ENCODE results near the gene HDAC7. TPM values are rescaled to one million over a fixed set of nuclear protein-coding genes. Genes with fewer than 3 reads are reported as not detected.
A peak's percentile ranks its signal among the peaks of the same experiment; 100 is the strongest.

Gene HDAC7
- total RNA-seq, 5 donors from 2014 or later (not counting 1 experiment from before 2014, with no cell fraction given) = 142 to 192 (median 165) TPM

- peaks cover 55 to 94% of the 10 kb centered on the region in 2 experiments for H3K4me1 ChIP-seq (ENCODE audit: control insufficient read depth in 1 of 2, extremely low read depth in 1 of 2, insufficient read depth in 2 of 2, low read length in 2 of 2)
- peaks cover 7% of the 10 kb centered on the region for H3K36me3 Mint-ChIP-seq
- ChIA-PET CTCF (interaction anchor here (0.6 to 1.7 kb wide), 15 partner anchors 9 to 1444 kb away, joined by 3 to 12 read pairs (median 3); no protein-coding TSS in a partner anchor), POLR2A (interaction anchor here in 1 of 2 donors (1.0 kb wide), 1 partner anchor 21 kb away, joined by 3 read pairs; no protein-coding TSS in a partner anchor)
- peaks cover 80 to 82% (median 81%) of the 10 kb centered on the region in 3 donors for H3K4me1 Mint-ChIP-seq
- H3K4me3 Mint-ChIP-seq = peak overlapping the region in 1 of 3 donors; percentile 97
- peak overlapping the region; percentile 78 to 98 for H3K27ac Mint-ChIP-seq
- H3K27ac ChIP-seq (ENCODE audit: low read length) = peak overlapping the region; percentile 27
- no peaks in the 10 kb centered on the region for H3K27me3 Mint-ChIP-seq
- ATAC-seq (replicated peaks in 1 of 4) (no peak), DNase-seq (no peak)
- no peaks in the 10 kb centered on the region for H3K9me3 Mint-ChIP-seq
- 42% methylated on average over 4 of the region's 9 CpGs for WGBS (ENCODE audit: insufficient coverage)
- H3K9me3 ChIP-seq = no peaks in the 10 kb centered on the region
- peaks cover 4 to 62% of the 10 kb centered on the region in 2 donors for H3K36me3 ChIP-seq (ENCODE audit: control insufficient read depth in 2 of 2, extremely low read depth in 1 of 2, insufficient read depth in 1 of 2, low read length in 1 of 2)
- no peak overlapping the region for H3K4me3 ChIP-seq (ENCODE audit: control insufficient read depth in 1 of 2, extremely low read depth in 1 of 2, low read length in 1 of 2)
- no peaks in the 10 kb centered on the region for H3K27me3 ChIP-seq (replicated peaks in 1 of 2; ENCODE audit: control insufficient read depth in 2 of 2, extremely low read depth in 1 of 2, insufficient read depth in 2 of 2, low read length in 1 of 2)
These were observed 17.8 kb downstream of the HDAC7 start for GRCh38 chr12:47801904-47802246.

- Histone ChIP-seq H3K4me1 (ENCODE audit: control insufficient read depth in 1 of 2, extremely low read depth in 1 of 2, insufficient read depth in 2 of 2, low read length in 2 of 2) (peaks cover 50 to 89% of the 10 kb centered on the region in 2 experiments), H3K9me3 (no peaks in the 10 kb centered on the region), H3K36me3 (ENCODE audit: control insufficient read depth in 2 of 2, extremely low read depth in 1 of 2, insufficient read depth in 1 of 2, low read length in 1 of 2) (peaks cover 4 to 66% of the 10 kb centered on the region in 2 donors), H3K4me3 (ENCODE audit: control insufficient read depth in 1 of 2, extremely low read depth in 1 of 2, low read length in 1 of 2) (no peak overlapping the region), H3K27ac (ENCODE audit: low read length) (no peak overlapping the region), H3K27me3 (replicated peaks in 1 of 2; ENCODE audit: control insufficient read depth in 2 of 2, extremely low read depth in 1 of 2, insufficient read depth in 2 of 2, low read length in 1 of 2) (no peaks in the 10 kb centered on the region)
- Mint-ChIP-seq H3K27me3 (no peaks in the 10 kb centered on the region), H3K27ac (peak overlapping the region; percentile 78 to 98), H3K9me3 (no peaks in the 10 kb centered on the region), H3K4me1 (peaks cover 75 to 76% (median 75%) of the 10 kb centered on the region in 3 donors), H3K4me3 (peak overlapping the region in 1 of 3 donors; percentile 97), H3K36me3 (peaks cover 7% of the 10 kb centered on the region)
- ATAC-seq (replicated peaks in 1 of 4) (no peak), DNase-seq (no peak)
- no CpG with 5 or more reads among the region's 7 CpGs for WGBS (ENCODE audit: insufficient coverage)
- POLR2A ChIA-PET = interaction anchor here in 1 of 2 donors (1.0 kb wide), 1 partner anchor 21 kb away, joined by 3 read pairs; no protein-coding TSS in a partner anchor
- CTCF ChIA-PET = interaction anchor here (0.7 to 1.8 kb wide), 13 partner anchors 12 to 40 kb away, joined by 3 to 12 read pairs (median 3); no protein-coding TSS in a partner anchor
These were observed 18.4 kb downstream of the HDAC7 start for GRCh38 chr12:47801170-47801903.

- no peaks in the 10 kb centered on the region for H3K9me3 ChIP-seq
- Mint-ChIP-seq H3K4me1 (peaks cover 68 to 69% (median 68%) of the 10 kb centered on the region in 3 donors), H3K36me3 (peaks cover 7% of the 10 kb centered on the region), H3K9me3 (no peaks in the 10 kb centered on the region), H3K4me3 (peak overlapping the region in 1 of 3 donors; percentile 97), H3K27ac (peak overlapping the region; percentile 63 to 98), H3K27me3 (no peaks in the 10 kb centered on the region)
- 98% methylated on average over 4 of the region's 7 CpGs for WGBS (ENCODE audit: insufficient coverage)
- POLR2A ChIA-PET = no interaction called here
- no peaks in the 10 kb centered on the region for H3K27me3 ChIP-seq (replicated peaks in 1 of 2; ENCODE audit: control insufficient read depth in 2 of 2, extremely low read depth in 1 of 2, insufficient read depth in 2 of 2, low read length in 1 of 2)
- peaks cover 42 to 81% of the 10 kb centered on the region in 2 experiments for H3K4me1 ChIP-seq (ENCODE audit: control insufficient read depth in 1 of 2, extremely low read depth in 1 of 2, insufficient read depth in 2 of 2, low read length in 2 of 2)
- CTCF ChIA-PET = interaction anchor here (0.7 to 1.8 kb wide), 4 partner anchors 15 to 41 kb away, joined by 3 to 5 read pairs (median 3); no protein-coding TSS in a partner anchor
- H3K4me3 ChIP-seq (ENCODE audit: control insufficient read depth in 1 of 2, extremely low read depth in 1 of 2, low read length in 1 of 2) = no peak overlapping the region
- ATAC-seq (replicated peaks in 1 of 4) (no peak), DNase-seq (no peak)
- peaks cover 11 to 68% of the 10 kb centered on the region in 2 donors for H3K36me3 ChIP-seq (ENCODE audit: control insufficient read depth in 2 of 2, extremely low read depth in 1 of 2, insufficient read depth in 1 of 2, low read length in 1 of 2)
- no peak overlapping the region for H3K27ac ChIP-seq (ENCODE audit: low read length)
These were observed 19.1 kb downstream of the HDAC7 start for GRCh38 chr12:47800582-47800981.

GRCh38 chr12:47799357-47799955 lies 20.2 kb downstream of the HDAC7 start:
- H3K4me1 ChIP-seq (ENCODE audit: control insufficient read depth in 1 of 2, extremely low read depth in 1 of 2, insufficient read depth in 2 of 2, low read length in 2 of 2) = peaks cover 32 to 70% of the 10 kb centered on the region in 2 experiments
- peaks cover 56 to 58% (median 56%) of the 10 kb centered on the region in 3 donors for H3K4me1 Mint-ChIP-seq
- H3K4me3 ChIP-seq (ENCODE audit: control insufficient read depth in 1 of 2, extremely low read depth in 1 of 2, low read length in 1 of 2) = no peak overlapping the region
- H3K36me3 Mint-ChIP-seq = peaks cover 4% of the 10 kb centered on the region
- H3K4me3 Mint-ChIP-seq = no peak overlapping the region
- no peaks in the 10 kb centered on the region for H3K9me3 Mint-ChIP-seq
- no peak overlapping the region for H3K27ac ChIP-seq (ENCODE audit: low read length)
- no peaks in the 10 kb centered on the region for H3K9me3 ChIP-seq
- 98% methylated on average over 6 of the region's 7 CpGs for WGBS (ENCODE audit: insufficient coverage)
- POLR2A ChIA-PET = no interaction called here
- no peaks in the 10 kb centered on the region for H3K27me3 ChIP-seq (replicated peaks in 1 of 2; ENCODE audit: control insufficient read depth in 2 of 2, extremely low read depth in 1 of 2, insufficient read depth in 2 of 2, low read length in 1 of 2)
- peaks cover 16 to 70% of the 10 kb centered on the region in 2 donors for H3K36me3 ChIP-seq (ENCODE audit: control insufficient read depth in 2 of 2, extremely low read depth in 1 of 2, insufficient read depth in 1 of 2, low read length in 1 of 2)
- CTCF ChIA-PET = interaction anchor here in 1 of 2 donors (1.8 kb wide), 1 partner anchor 20 kb away, joined by 3 read pairs; no protein-coding TSS in a partner anchor
- no peaks in the 10 kb centered on the region for H3K27me3 Mint-ChIP-seq
- ATAC-seq (replicated peaks in 1 of 4) (no peak), DNase-seq (no peak)
- H3K27ac Mint-ChIP-seq = peak overlapping the region; percentile 19 to 72

- Histone ChIP-seq H3K4me1 (ENCODE audit: control insufficient read depth in 1 of 2, extremely low read depth in 1 of 2, insufficient read depth in 2 of 2, low read length in 2 of 2) (peaks cover 25 to 60% of the 10 kb centered on the region in 2 experiments), H3K27ac (ENCODE audit: low read length) (no peak overlapping the region), H3K9me3 (no peaks in the 10 kb centered on the region), H3K36me3 (ENCODE audit: control insufficient read depth in 2 of 2, extremely low read depth in 1 of 2, insufficient read depth in 1 of 2, low read length in 1 of 2) (peaks cover 16 to 70% of the 10 kb centered on the region in 2 donors), H3K27me3 (replicated peaks in 1 of 2; ENCODE audit: control insufficient read depth in 2 of 2, extremely low read depth in 1 of 2, insufficient read depth in 2 of 2, low read length in 1 of 2) (no peaks in the 10 kb centered on the region), H3K4me3 (ENCODE audit: control insufficient read depth in 1 of 2, extremely low read depth in 1 of 2, low read length in 1 of 2) (no peak overlapping the region)
- CTCF ChIA-PET = interaction anchor here (0.5 to 2.8 kb wide), 8 partner anchors 10 to 1746 kb away, joined by 3 to 14 read pairs (median 4); no protein-coding TSS in a partner anchor
- POLR2A ChIA-PET = interaction anchor here in 1 of 2 donors (0.6 kb wide), 1 partner anchor 1422 kb away, joined by 3 read pairs; no protein-coding TSS in a partner anchor
- ATAC-seq (replicated peaks in 1 of 4) (no peak), DNase-seq (no peak)
- Mint-ChIP-seq H3K4me3 (no peak overlapping the region), H3K27me3 (no peaks in the 10 kb centered on the region), H3K4me1 (peaks cover 46 to 48% (median 47%) of the 10 kb centered on the region in 3 donors), H3K9me3 (no peaks in the 10 kb centered on the region), H3K27ac (no peak overlapping the region), H3K36me3 (peaks cover 13% of the 10 kb centered on the region)
- 83% methylated on average over 10 of the region's 17 CpGs for WGBS (ENCODE audit: insufficient coverage)
These were observed 21.2 kb downstream of the HDAC7 start for GRCh38 chr12:47798382-47798948.

- peak overlapping the region in 1 of 3 donors; percentile 67 for H3K4me3 Mint-ChIP-seq
- no peak overlapping the region for H3K27ac ChIP-seq (ENCODE audit: low read length)
- WGBS (ENCODE audit: insufficient coverage) = 84% methylated on average over 10 of the region's 10 CpGs
- H3K36me3 ChIP-seq (ENCODE audit: control insufficient read depth in 2 of 2, extremely low read depth in 1 of 2, insufficient read depth in 1 of 2, low read length in 1 of 2) = peaks cover 16 to 76% of the 10 kb centered on the region in 2 donors
- H3K36me3 Mint-ChIP-seq = peaks cover 18% of the 10 kb centered on the region
- POLR2A ChIA-PET = no interaction called here
- no peaks in the 10 kb centered on the region for H3K9me3 Mint-ChIP-seq
- CTCF ChIA-PET = interaction anchor here (0.6 to 2.8 kb wide), 7 partner anchors 11 to 79 kb away, joined by 4 to 14 read pairs (median 5); no protein-coding TSS in a partner anchor
- no peaks in the 10 kb centered on the region for H3K27me3 Mint-ChIP-seq
- H3K9me3 ChIP-seq = no peaks in the 10 kb centered on the region
- no peak overlapping the region for H3K4me3 ChIP-seq (ENCODE audit: control insufficient read depth in 1 of 2, extremely low read depth in 1 of 2, low read length in 1 of 2)
- peak overlapping the region; percentile 70 to 80 for H3K27ac Mint-ChIP-seq
- H3K4me1 Mint-ChIP-seq = peaks cover 36 to 37% (median 36%) of the 10 kb centered on the region in 3 donors
- no peaks in the 10 kb centered on the region for H3K27me3 ChIP-seq (replicated peaks in 1 of 2; ENCODE audit: control insufficient read depth in 2 of 2, extremely low read depth in 1 of 2, insufficient read depth in 2 of 2, low read length in 1 of 2)
- peak; percentile 63 to 88 (median 70) for ATAC-seq (replicated peaks in 1 of 4)
- peaks cover 14 to 50% of the 10 kb centered on the region in 2 experiments for H3K4me1 ChIP-seq (ENCODE audit: control insufficient read depth in 1 of 2, extremely low read depth in 1 of 2, insufficient read depth in 2 of 2, low read length in 2 of 2)
- DNase-seq = peak in 22 of 35 experiments; percentile 22 to 67 (median 41)
These were observed 22.3 kb downstream of the HDAC7 start for GRCh38 chr12:47797441-47797840.
